ENCODE results near the gene TERC. TPM values are rescaled to one million over a fixed set of nuclear protein-coding genes. Genes with fewer than 3 reads are reported as not detected.

Gene TERC
- total and polyA plus RNA-seq, 2 experiments from 2014 or later, result 45.9 TPM; not detected in 1

GRCh38 chr3:169755488-169755887 is 9.4 kb downstream of the TERC start:
- H3K36me3 ChIP-seq, result no peaks in the 10 kb centered on the region
- no peak for DNase-seq (ENCODE audit: low read depth in 1 of 2, low spot score in 1 of 2)
- no peaks in the 10 kb centered on the region for H3K9me3 ChIP-seq (ENCODE audit: low read depth)
- TF ChIP-seq CTCF (IDR thresholded peaks at IDR 0.05; ENCODE audit: low read depth, low read length), result no peak
- H3K4me1 ChIP-seq (ENCODE audit: low read depth), result peaks cover 4% of the 10 kb centered on the region
- no peak overlapping the region for H3K27ac ChIP-seq
- no peak overlapping the region for H3K4me3 ChIP-seq
- H3K27me3 ChIP-seq, result no peaks in the 10 kb centered on the region

GRCh38 chr3:169754711-169755110 is 10.1 kb downstream of the TERC start:
- Histone ChIP-seq H3K27me3 (no peaks in the 10 kb centered on the region), H3K36me3 (no peaks in the 10 kb centered on the region), H3K4me3 (no peak overlapping the region), H3K27ac (no peak overlapping the region), H3K9me3 (ENCODE audit: low read depth) (no peaks in the 10 kb centered on the region), H3K4me1 (ENCODE audit: low read depth) (peaks cover 4% of the 10 kb centered on the region)
- no peak for DNase-seq (ENCODE audit: low read depth in 1 of 2, low spot score in 1 of 2)
- no peak for TF ChIP-seq CTCF (IDR thresholded peaks at IDR 0.05; ENCODE audit: low read depth, low read length)

- TF ChIP-seq CTCF (IDR thresholded peaks at IDR 0.05; ENCODE audit: low read depth, low read length), result no peak
- H3K27me3 ChIP-seq, result peaks cover 6% of the 10 kb centered on the region
- no peaks in the 10 kb centered on the region for H3K4me1 ChIP-seq (ENCODE audit: low read depth)
- no peak overlapping the region for H3K27ac ChIP-seq
- H3K36me3 ChIP-seq, result no peaks in the 10 kb centered on the region
- DNase-seq (ENCODE audit: low read depth in 1 of 2, low spot score in 1 of 2), result no peak
- H3K4me3 ChIP-seq, result no peak overlapping the region
- H3K9me3 ChIP-seq (ENCODE audit: low read depth), result no peaks in the 10 kb centered on the region
Observed at GRCh38 chr3:169751875-169752274, 13.0 kb downstream of the TERC start.

- Histone ChIP-seq H3K27ac (no peak overlapping the region), H3K27me3 (peaks cover 9% of the 10 kb centered on the region), H3K9me3 (ENCODE audit: low read depth) (no peaks in the 10 kb centered on the region), H3K4me3 (no peak overlapping the region), H3K36me3 (no peaks in the 10 kb centered on the region), H3K4me1 (ENCODE audit: low read depth) (no peaks in the 10 kb centered on the region)
- TF ChIP-seq CTCF (IDR thresholded peaks at IDR 0.05; ENCODE audit: low read depth, low read length), result no peak
- DNase-seq (ENCODE audit: low read depth in 1 of 2, low spot score in 1 of 2), result no peak
Observed at GRCh38 chr3:169750665-169751064, 14.2 kb downstream of the TERC start.

- Histone ChIP-seq H3K27ac (no peak overlapping the region), H3K36me3 (no peaks in the 10 kb centered on the region), H3K4me1 (ENCODE audit: low read depth) (no peaks in the 10 kb centered on the region), H3K27me3 (peaks cover 9% of the 10 kb centered on the region), H3K4me3 (no peak overlapping the region), H3K9me3 (ENCODE audit: low read depth) (no peaks in the 10 kb centered on the region)
- no peak for TF ChIP-seq CTCF (IDR thresholded peaks at IDR 0.05; ENCODE audit: low read depth, low read length)
- no peak for DNase-seq (ENCODE audit: low read depth in 1 of 2, low spot score in 1 of 2)
Observed at GRCh38 chr3:169748670-169749069, 16.2 kb downstream of the TERC start.

GRCh38 chr3:169746924-169747323 is 17.9 kb downstream of the TERC start:
- Histone ChIP-seq H3K36me3 (no peaks in the 10 kb centered on the region), H3K27me3 (peaks cover 9% of the 10 kb centered on the region), H3K9me3 (ENCODE audit: low read depth) (no peaks in the 10 kb centered on the region), H3K4me1 (ENCODE audit: low read depth) (no peaks in the 10 kb centered on the region), H3K4me3 (no peak overlapping the region), H3K27ac (no peak overlapping the region)
- DNase-seq (ENCODE audit: low read depth in 1 of 2, low spot score in 1 of 2), result no peak
- no peak for TF ChIP-seq CTCF (IDR thresholded peaks at IDR 0.05; ENCODE audit: low read depth, low read length)
